MM.1S (cell line): Measurements from ENCODE around the gene GZMM.

Source experiments
- DNase-seq: peaks from one replicate; pipeline ENCODE4 v3.0.0-alpha.2; 2015
- H2AFZ ChIP-seq: fragments of 300-600 bp; sonication (generic); 2 replicates; pipeline ENCODE4 v1.6.0; 2016; ENCODE audit warnings: antibody characterized with exemption, low read length
- H3F3A ChIP-seq: fragments of 300-600 bp; sonication (generic); 2 replicates; pipeline ENCODE4 v1.6.1; 2016; ENCODE audit warnings: mild to moderate bottlenecking, antibody characterized with exemption, low read length, moderate library complexity, mixed read lengths; ENCODE audit not compliant: insufficient read depth
- H3K27ac ChIP-seq: fragments of 300-600 bp; sonication (generic); 2 replicates; pipeline ENCODE4 v1.5.1; 2016; ENCODE audit warnings: mild to moderate bottlenecking, low read length
- H3K27me3 ChIP-seq: fragments of 300-600 bp; sonication (generic); replicated peaks from 2 replicates; pipeline ENCODE4 v1.6.0; 2016; ENCODE audit warnings: low read length; ENCODE audit not compliant: insufficient read depth
- H3K36me3 ChIP-seq: fragments of 300-600 bp; sonication (generic); replicated peaks from 2 replicates; pipeline ENCODE4 v1.6.1; 2016; ENCODE audit warnings: mild to moderate bottlenecking, low read length, mixed read lengths; ENCODE audit not compliant: insufficient read depth
- H3K4me1 ChIP-seq: fragments of 300-600 bp; sonication (generic); 2 replicates; pipeline ENCODE4 v1.6.1; 2016; ENCODE audit warnings: low read length, mixed read lengths
- H3K4me2 ChIP-seq: fragments of 300-600 bp; sonication (generic); 2 replicates; pipeline ENCODE4 v1.6.0; 2016; ENCODE audit warnings: low read depth, low read length
- H3K4me3 ChIP-seq: fragments of 300-600 bp; sonication (generic); 2 replicates; pipeline ENCODE4 v1.5.1; 2016; ENCODE audit warnings: low read length, mixed read lengths
- H3K79me2 ChIP-seq: fragments of 300-600 bp; sonication (generic); 2 replicates; pipeline ENCODE4 v1.6.1; 2016; ENCODE audit warnings: mixed run types, low read length, mixed read lengths
- H3K9ac ChIP-seq: fragments of 300-600 bp; sonication (generic); 2 replicates; pipeline ENCODE4 v1.6.1; 2016; ENCODE audit warnings: low read length, mixed read lengths
- H3K9me2 ChIP-seq: fragments of 300-600 bp; sonication (generic); replicated peaks from 2 replicates; pipeline ENCODE4 v1.6.1; 2016; ENCODE audit warnings: mild to moderate bottlenecking, low read length, mixed read lengths; ENCODE audit not compliant: insufficient read depth
- H3K9me3 ChIP-seq: fragments of 300-600 bp; sonication (generic); replicated peaks from 2 replicates; pipeline ENCODE4 v1.6.1; 2016; ENCODE audit warnings: mild to moderate bottlenecking, low read length, mixed read lengths; ENCODE audit not compliant: insufficient read depth
- H4K20me1 ChIP-seq: fragments of 300-600 bp; sonication (generic); 2 replicates; pipeline ENCODE4 v1.6.1; 2016; ENCODE audit warnings: mild to moderate bottlenecking, low read length, moderate library complexity, mixed read lengths; ENCODE audit not compliant: insufficient read depth
- CTCF ChIP-seq: fragments of 300-600 bp; sonication (generic); IDR thresholded peaks from 2 replicates; pipeline ENCODE4 v1.5.1; 2016; ENCODE audit warnings: antibody characterized with exemption, low read length, mixed read lengths
- EZH2 ChIP-seq: fragments of 300-600 bp; sonication (generic); optimal IDR thresholded peaks from 2 replicates; pipeline ENCODE3; 2017; ENCODE audit warnings: low read depth, mild to moderate bottlenecking, antibody characterized with exemption, low read length, mixed read lengths
- EZH2phosphoT487 ChIP-seq: fragments of 300-600 bp; sonication (generic); IDR thresholded peaks from 2 replicates; pipeline ENCODE4 v1.6.1; 2018; ENCODE audit warnings: antibody characterized with exemption, low read length

The GZMM gene

GRCh38 chr19:510606-511100 is 33.2 kb upstream of the GZMM start:
- Histone ChIP-seq H3K27me3 (no peaks in the 10 kb centered on the region), H3K27ac (peak overlapping the region; percentile 88), H3F3A (peaks cover 15% of the 10 kb centered on the region), H3K4me2 (peak overlapping the region; percentile 87), H3K4me3 (peak overlapping the region; percentile 47), H3K36me3 (no peaks in the 10 kb centered on the region), H3K9ac (peak overlapping the region; percentile 68), H2AFZ (peak overlapping the region; percentile 48), H3K9me3 (no peaks in the 10 kb centered on the region), H3K79me2 (peaks cover 14% of the 10 kb centered on the region), H3K9me2 (no peaks in the 10 kb centered on the region), H3K4me1 (peaks cover 14% of the 10 kb centered on the region; the same call in 1 of the 2 replicates), H4K20me1 (no peaks in the 10 kb centered on the region)
- peak; percentile 96 for DNase-seq
- TF ChIP-seq CTCF = peak; percentile 100
- no peak for TF ChIP-seq EZH2

GRCh38 chr19:511101-511851 is 32.6 kb upstream of the GZMM start:
- no peaks in the 10 kb centered on the region for H3K9me2 ChIP-seq
- H3K4me1 ChIP-seq = peaks cover 14% of the 10 kb centered on the region; the same call in 1 of the 2 replicates
- no peaks in the 10 kb centered on the region for H3K36me3 ChIP-seq
- H3K4me2 ChIP-seq = peak overlapping the region; percentile 87
- peak overlapping the region; percentile 47 for H3K4me3 ChIP-seq
- H3K9ac ChIP-seq = peak overlapping the region; percentile 68
- TF ChIP-seq CTCF (no peak), EZH2phosphoT487 (no peak)
- peak overlapping the region; percentile 48 for H2AFZ ChIP-seq
- H4K20me1 ChIP-seq = no peaks in the 10 kb centered on the region
- H3K9me3 ChIP-seq = no peaks in the 10 kb centered on the region
- no peaks in the 10 kb centered on the region for H3K27me3 ChIP-seq
- peaks cover 14% of the 10 kb centered on the region for H3K79me2 ChIP-seq
- DNase-seq = peak; percentile 94
- peak overlapping the region; percentile 88 for H3K27ac ChIP-seq
- H3F3A ChIP-seq = peaks cover 15% of the 10 kb centered on the region

- Histone ChIP-seq H3K9ac (no peak overlapping the region), H4K20me1 (no peaks in the 10 kb centered on the region), H3K4me1 (peaks cover 14% of the 10 kb centered on the region; the same call in 1 of the 2 replicates), H3K9me3 (no peaks in the 10 kb centered on the region), H3K27me3 (no peaks in the 10 kb centered on the region), H3K4me3 (no peak overlapping the region), H3K36me3 (no peaks in the 10 kb centered on the region), H2AFZ (no peak overlapping the region), H3K9me2 (no peaks in the 10 kb centered on the region), H3F3A (peaks cover 15% of the 10 kb centered on the region), H3K4me2 (no peak overlapping the region), H3K27ac (no peak overlapping the region), H3K79me2 (peaks cover 14% of the 10 kb centered on the region)
- no peak for DNase-seq
- TF ChIP-seq EZH2 (no peak), EZH2phosphoT487 (no peak), CTCF (no peak)
Observed at GRCh38 chr19:512547-513365, 31.1 kb upstream of the GZMM start.
